HepG2 (cell line): ENCODE measurements around the gene GAPDH. TPM values are rescaled to one million over a fixed set of nuclear protein-coding genes. Genes with fewer than 3 reads are reported as not detected.

Experiments
- ARHGAP35 ChIP-seq: sonication (generic); formaldehyde crosslinking; IDR thresholded peaks from 2 replicates; pipeline ENCODE4 v1.9.0; 2022; ENCODE audit warnings: mild to moderate bottlenecking, inconsistent platforms, moderate library complexity, missing genetic modification reagents, borderline replicate concordance
- DR1 ChIP-seq: sonication (generic); formaldehyde crosslinking; IDR thresholded peaks from 2 replicates; pipeline ENCODE4 v1.8.0; 2021; ENCODE audit warnings: mild to moderate bottlenecking, missing genetic modification reagents, inconsistent platforms
- KDM3A ChIP-seq: IDR thresholded peaks from 2 replicates; pipeline ENCODE4 v1.6.1; 2018; ENCODE audit warnings: low read depth, missing compliant biosample characterization
- KLF13 ChIP-seq: sonication (generic); formaldehyde crosslinking; IDR thresholded peaks from 2 replicates; pipeline ENCODE4 v1.4.0; 2020; ENCODE audit warnings: mild to moderate bottlenecking, missing genetic modification reagents
- LCORL ChIP-seq, 2 experiments: fragments of 450-650 bp in 1 of 2; sonication (generic) in 1 of 2; formaldehyde crosslinking in 1 of 2; IDR thresholded peaks; 2 replicates each; pipeline versions ENCODE4 v1.5.0 to v1.6.1; 2017 to 2020; ENCODE audit warnings: antibody characterized with exemption in 1 of 2, missing genetic modification reagents in 1 of 2
- MXI1 ChIP-seq: IDR thresholded peaks from 3 replicates; pipeline ENCODE4 v1.6.1; 2012; ENCODE audit warnings: low read depth, low read length, inconsistent platforms, borderline replicate concordance
- NR2C2 ChIP-seq: sonication (generic); formaldehyde crosslinking; IDR thresholded peaks from 2 replicates; pipeline ENCODE4 v1.4.0; 2020; ENCODE audit warnings: missing genetic modification reagents, mild to moderate bottlenecking, moderate library complexity, borderline replicate concordance
- POGZ ChIP-seq: sonication (generic); formaldehyde crosslinking; IDR thresholded peaks from 2 replicates; pipeline ENCODE4 v1.4.0; 2020; ENCODE audit warnings: mild to moderate bottlenecking, missing genetic modification reagents
- SRSF1 ChIP-seq: fragments of 200-400 bp; formaldehyde crosslinking; optimal IDR thresholded peaks from 2 replicates; pipeline ENCODE3; 2017; ENCODE audit warnings: mild to moderate bottlenecking, low read depth, low read length, moderate library complexity
- ZNF660 ChIP-seq: sonication (generic); formaldehyde crosslinking; IDR thresholded peaks from 2 replicates; pipeline ENCODE4 v1.5.1; 2020; ENCODE audit warnings: mild to moderate bottlenecking, low read depth, missing genetic modification reagents, borderline replicate concordance
- ZNF703 ChIP-seq: sonication (generic); formaldehyde crosslinking; IDR thresholded peaks from 2 replicates; pipeline ENCODE4 v1.5.1; 2020; ENCODE audit warnings: missing genetic modification reagents, mild to moderate bottlenecking, moderate library complexity, borderline replicate concordance
- ZNF768 ChIP-seq: sonication (generic); formaldehyde crosslinking; IDR thresholded peaks from 2 replicates; pipeline ENCODE4 v1.4.0; 2020; ENCODE audit warnings: missing genetic modification reagents
- ZSCAN30 ChIP-seq: sonication (generic); formaldehyde crosslinking; IDR thresholded peaks from 2 replicates; pipeline ENCODE4 v1.5.0; 2020; ENCODE audit warnings: mild to moderate bottlenecking, missing genetic modification reagents
- polyA plus RNA-seq, 8 experiments: library from polyadenylated mRNA; depleted of rRNA in 3 of 8; stranded (reverse) in 7 of 8; unstranded in 1 of 8; fragments of >200 nt; fragmentation: Illumina TruSeq in 4 of 8; extraction: Trizol in 4 of 8; gene quantifications; 2 replicates each; pipeline versions ENCODE4 v1.2.1 to v1.2.3, GENCODE V29; 2011 to 2016; ENCODE audit warnings: low read depth in 4 of 8, missing spikeins in 1 of 8, mixed read lengths in 1 of 8; ENCODE audit not compliant: insufficient read depth in 1 of 8
- total RNA-seq, 5 experiments: library from RNA; depleted of rRNA; stranded (reverse); fragments of >200 nt; fragmentation: Illumina TruSeq; extraction: Trizol; gene quantifications; 2 replicates each; pipeline ENCODE4 v1.2.3, GENCODE V29; 2016; ENCODE audit warnings: low read depth in 1 of 5
- TF ChIP-seq, protein P1 (sequence below): sonication (generic); formaldehyde crosslinking; IDR thresholded peaks from 2 replicates; pipeline ENCODE4 v1.4.0; 2020; ENCODE audit warnings: missing genetic modification reagents
- TF ChIP-seq, protein P2 (sequence below): sonication (generic); formaldehyde crosslinking; IDR thresholded peaks from 2 replicates; pipeline ENCODE4 v1.5.0; 2020; ENCODE audit warnings: mild to moderate bottlenecking, missing genetic modification reagents, borderline replicate concordance
- TF ChIP-seq, protein P3 (sequence below): sonication (generic); IDR thresholded peaks from 2 replicates; pipeline ENCODE4 v1.6.1; 2016; ENCODE audit warnings: low read depth, borderline replicate concordance
- TF ChIP-seq, protein P4 (sequence below): sonication (generic); formaldehyde crosslinking; IDR thresholded peaks from 2 replicates; pipeline ENCODE4 v1.5.1; 2020; ENCODE audit warnings: missing genetic modification reagents, mild to moderate bottlenecking, borderline replicate concordance
- TF ChIP-seq, protein P5 (sequence below): sonication (generic); formaldehyde crosslinking; IDR thresholded peaks from 2 replicates; pipeline ENCODE4 v1.8.0; 2022; ENCODE audit warnings: mild to moderate bottlenecking, missing genetic modification reagents, moderate library complexity

GAPDH gene
- total and polyA plus RNA-seq, 2 of the 13 experiments (the other 11 are each of a cell fraction or from before 2014, with no cell fraction given) = 3,038 to 12,722 TPM

DNA sequence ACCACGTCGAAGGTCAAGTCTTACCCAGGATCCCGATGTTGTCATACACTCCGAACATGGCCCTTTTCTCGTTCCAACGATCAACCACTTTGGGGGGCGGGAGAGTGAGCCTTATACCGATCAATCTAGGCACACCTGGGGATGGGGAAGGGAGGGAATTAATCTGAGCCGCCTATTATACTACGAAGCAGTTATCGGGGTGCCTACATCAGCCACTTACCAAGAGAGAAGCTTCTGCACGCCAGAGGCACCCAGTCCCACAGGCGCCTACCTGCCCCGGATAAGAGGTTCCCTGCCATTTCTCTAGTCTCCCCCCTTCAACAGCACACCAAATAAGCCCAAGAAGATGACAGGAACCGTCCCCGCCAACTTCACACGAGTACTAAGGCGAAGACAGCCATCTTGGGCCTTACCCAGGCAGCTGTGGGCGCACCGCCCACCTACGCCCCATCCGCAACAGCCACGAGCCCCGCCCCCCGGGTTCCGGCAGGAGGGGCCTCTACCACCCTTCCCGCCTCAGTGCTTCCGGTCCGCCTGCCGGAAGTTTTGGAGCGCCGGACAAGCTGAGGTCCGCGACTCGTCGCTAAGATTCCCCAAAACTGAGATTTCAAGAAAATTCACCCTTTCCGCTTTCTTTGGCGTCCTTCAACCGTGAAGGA is 41.4 kb upstream of the GAPDH start, which contains the start of gene MRPL51 (continued):
- TF ChIP-seq, protein P1, sequence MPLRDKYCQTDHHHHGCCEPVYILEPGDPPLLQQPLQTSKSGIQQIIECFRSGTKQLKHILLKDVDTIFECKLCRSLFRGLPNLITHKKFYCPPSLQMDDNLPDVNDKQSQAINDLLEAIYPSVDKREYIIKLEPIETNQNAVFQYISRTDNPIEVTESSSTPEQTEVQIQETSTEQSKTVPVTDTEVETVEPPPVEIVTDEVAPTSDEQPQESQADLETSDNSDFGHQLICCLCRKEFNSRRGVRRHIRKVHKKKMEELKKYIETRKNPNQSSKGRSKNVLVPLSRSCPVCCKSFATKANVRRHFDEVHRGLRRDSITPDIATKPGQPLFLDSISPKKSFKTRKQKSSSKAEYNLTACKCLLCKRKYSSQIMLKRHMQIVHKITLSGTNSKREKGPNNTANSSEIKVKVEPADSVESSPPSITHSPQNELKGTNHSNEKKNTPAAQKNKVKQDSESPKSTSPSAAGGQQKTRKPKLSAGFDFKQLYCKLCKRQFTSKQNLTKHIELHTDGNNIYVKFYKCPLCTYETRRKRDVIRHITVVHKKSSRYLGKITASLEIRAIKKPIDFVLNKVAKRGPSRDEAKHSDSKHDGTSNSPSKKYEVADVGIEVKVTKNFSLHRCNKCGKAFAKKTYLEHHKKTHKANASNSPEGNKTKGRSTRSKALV (CRISPR knock-in tag) = no peak
- TF ChIP-seq, protein P2, sequence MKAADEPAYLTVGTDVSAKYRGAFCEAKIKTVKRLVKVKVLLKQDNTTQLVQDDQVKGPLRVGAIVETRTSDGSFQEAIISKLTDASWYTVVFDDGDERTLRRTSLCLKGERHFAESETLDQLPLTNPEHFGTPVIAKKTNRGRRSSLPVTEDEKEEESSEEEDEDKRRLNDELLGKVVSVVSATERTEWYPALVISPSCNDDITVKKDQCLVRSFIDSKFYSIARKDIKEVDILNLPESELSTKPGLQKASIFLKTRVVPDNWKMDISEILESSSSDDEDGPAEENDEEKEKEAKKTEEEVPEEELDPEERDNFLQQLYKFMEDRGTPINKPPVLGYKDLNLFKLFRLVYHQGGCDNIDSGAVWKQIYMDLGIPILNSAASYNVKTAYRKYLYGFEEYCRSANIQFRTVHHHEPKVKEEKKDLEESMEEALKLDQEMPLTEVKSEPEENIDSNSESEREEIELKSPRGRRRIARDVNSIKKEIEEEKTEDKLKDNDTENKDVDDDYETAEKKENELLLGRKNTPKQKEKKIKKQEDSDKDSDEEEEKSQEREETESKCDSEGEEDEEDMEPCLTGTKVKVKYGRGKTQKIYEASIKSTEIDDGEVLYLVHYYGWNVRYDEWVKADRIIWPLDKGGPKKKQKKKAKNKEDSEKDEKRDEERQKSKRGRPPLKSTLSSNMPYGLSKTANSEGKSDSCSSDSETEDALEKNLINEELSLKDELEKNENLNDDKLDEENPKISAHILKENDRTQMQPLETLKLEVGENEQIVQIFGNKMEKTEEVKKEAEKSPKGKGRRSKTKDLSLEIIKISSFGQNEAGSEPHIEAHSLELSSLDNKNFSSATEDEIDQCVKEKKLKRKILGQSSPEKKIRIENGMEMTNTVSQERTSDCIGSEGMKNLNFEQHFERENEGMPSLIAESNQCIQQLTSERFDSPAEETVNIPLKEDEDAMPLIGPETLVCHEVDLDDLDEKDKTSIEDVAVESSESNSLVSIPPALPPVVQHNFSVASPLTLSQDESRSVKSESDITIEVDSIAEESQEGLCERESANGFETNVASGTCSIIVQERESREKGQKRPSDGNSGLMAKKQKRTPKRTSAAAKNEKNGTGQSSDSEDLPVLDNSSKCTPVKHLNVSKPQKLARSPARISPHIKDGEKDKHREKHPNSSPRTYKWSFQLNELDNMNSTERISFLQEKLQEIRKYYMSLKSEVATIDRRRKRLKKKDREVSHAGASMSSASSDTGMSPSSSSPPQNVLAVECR (CRISPR knock-in tag) = peak; percentile 54; the same call in 1 of the 2 replicates
- no peak for TF ChIP-seq ZSCAN30
- peak; percentile 80; the same call in 1 of the 2 replicates for TF ChIP-seq NR2C2 (CRISPR knock-in tag)
- no peak for TF ChIP-seq ARHGAP35 (CRISPR knock-in tag)
- no peak for TF ChIP-seq ZNF660
- no peak for TF ChIP-seq LCORL (IDR thresholded peaks at IDR 0.05)
- TF ChIP-seq LCORL (CRISPR knock-in tag; IDR thresholded peaks at IDR 0.05) = peak; percentile 51; the same call in 1 of the 2 replicates
- TF ChIP-seq, protein P3, sequence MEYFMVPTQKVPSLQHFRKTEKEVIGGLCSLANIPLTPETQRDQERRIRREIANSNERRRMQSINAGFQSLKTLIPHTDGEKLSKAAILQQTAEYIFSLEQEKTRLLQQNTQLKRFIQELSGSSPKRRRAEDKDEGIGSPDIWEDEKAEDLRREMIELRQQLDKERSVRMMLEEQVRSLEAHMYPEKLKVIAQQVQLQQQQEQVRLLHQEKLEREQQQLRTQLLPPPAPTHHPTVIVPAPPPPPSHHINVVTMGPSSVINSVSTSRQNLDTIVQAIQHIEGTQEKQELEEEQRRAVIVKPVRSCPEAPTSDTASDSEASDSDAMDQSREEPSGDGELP = peak; percentile 82; the same call in 1 of the 2 replicates
- TF ChIP-seq KDM3A (CRISPR knock-in tag) = peak; percentile 37; the same call in 1 of the 2 replicates
- TF ChIP-seq, protein P4, sequence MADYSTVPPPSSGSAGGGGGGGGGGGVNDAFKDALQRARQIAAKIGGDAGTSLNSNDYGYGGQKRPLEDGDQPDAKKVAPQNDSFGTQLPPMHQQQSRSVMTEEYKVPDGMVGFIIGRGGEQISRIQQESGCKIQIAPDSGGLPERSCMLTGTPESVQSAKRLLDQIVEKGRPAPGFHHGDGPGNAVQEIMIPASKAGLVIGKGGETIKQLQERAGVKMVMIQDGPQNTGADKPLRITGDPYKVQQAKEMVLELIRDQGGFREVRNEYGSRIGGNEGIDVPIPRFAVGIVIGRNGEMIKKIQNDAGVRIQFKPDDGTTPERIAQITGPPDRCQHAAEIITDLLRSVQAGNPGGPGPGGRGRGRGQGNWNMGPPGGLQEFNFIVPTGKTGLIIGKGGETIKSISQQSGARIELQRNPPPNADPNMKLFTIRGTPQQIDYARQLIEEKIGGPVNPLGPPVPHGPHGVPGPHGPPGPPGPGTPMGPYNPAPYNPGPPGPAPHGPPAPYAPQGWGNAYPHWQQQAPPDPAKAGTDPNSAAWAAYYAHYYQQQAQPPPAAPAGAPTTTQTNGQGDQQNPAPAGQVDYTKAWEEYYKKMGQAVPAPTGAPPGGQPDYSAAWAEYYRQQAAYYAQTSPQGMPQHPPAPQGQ (CRISPR knock-in tag) = no peak
- TF ChIP-seq ZNF703 (CRISPR knock-in tag) = no peak
- TF ChIP-seq ZNF768 (CRISPR knock-in tag) = no peak
- TF ChIP-seq MXI1 = peak; percentile 57; the same call in 1 of the 3 replicates
- TF ChIP-seq SRSF1 = peak; percentile 42
- TF ChIP-seq, protein P5, sequence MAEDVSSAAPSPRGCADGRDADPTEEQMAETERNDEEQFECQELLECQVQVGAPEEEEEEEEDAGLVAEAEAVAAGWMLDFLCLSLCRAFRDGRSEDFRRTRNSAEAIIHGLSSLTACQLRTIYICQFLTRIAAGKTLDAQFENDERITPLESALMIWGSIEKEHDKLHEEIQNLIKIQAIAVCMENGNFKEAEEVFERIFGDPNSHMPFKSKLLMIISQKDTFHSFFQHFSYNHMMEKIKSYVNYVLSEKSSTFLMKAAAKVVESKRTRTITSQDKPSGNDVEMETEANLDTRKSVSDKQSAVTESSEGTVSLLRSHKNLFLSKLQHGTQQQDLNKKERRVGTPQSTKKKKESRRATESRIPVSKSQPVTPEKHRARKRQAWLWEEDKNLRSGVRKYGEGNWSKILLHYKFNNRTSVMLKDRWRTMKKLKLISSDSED (CRISPR knock-in tag) = no peak
- 0 out of 2 replicates have a peak, but pooled peaks have one; percentile 34 for TF ChIP-seq KLF13 (CRISPR knock-in tag)
- TF ChIP-seq POGZ (CRISPR knock-in tag) = peak; percentile 38; the same call in 1 of the 2 replicates
- no peak; the same call in 1 of the 2 replicates for TF ChIP-seq DR1 (CRISPR knock-in tag)
